ENCODE results near the gene LYZ.

The LYZ gene

GRCh38 chr12:69339999-69340398 is 8.2 kb upstream of the LYZ start:
- DNase-seq = no peak

GRCh38 chr12:69341328-69341727 is 6.9 kb upstream of the LYZ start:
- no peak for DNase-seq

- DNase-seq = no peak
Measured at GRCh38 chr12:69342421-69342820, 5.8 kb upstream of the LYZ start.

GRCh38 chr12:69343357-69343756 is 4.8 kb upstream of the LYZ start:
- no peak for DNase-seq

GRCh38 chr12:69343885-69344612 is 4.1 kb upstream of the LYZ start:
- DNase-seq = no peak

- no peak for DNase-seq
Measured at GRCh38 chr12:69345077-69345476, 3.1 kb upstream of the LYZ start.

GRCh38 chr12:69345742-69346141 is 2.4 kb upstream of the LYZ start:
- no peak for DNase-seq

- DNase-seq = no peak
Measured at GRCh38 chr12:69350002-69350626, 1.9 kb downstream of the LYZ start.

GRCh38 chr12:69350777-69351176 is 2.6 kb downstream of the LYZ start:
- DNase-seq = no peak

- DNase-seq = no peak
Measured at GRCh38 chr12:69351462-69352236, 3.5 kb downstream of the LYZ start.

GRCh38 chr12:69352904-69353303 is 4.7 kb downstream of the LYZ start:
- no peak for DNase-seq

GRCh38 chr12:69354172-69354555 is 6.0 kb downstream of the LYZ start:
- DNase-seq = no peak

GRCh38 chr12:69354556-69355187 is 6.5 kb downstream of the LYZ start:
- DNase-seq = no peak

- DNase-seq = no peak
Measured at GRCh38 chr12:69355363-69356028, 7.3 kb downstream of the LYZ start.

- peak; percentile 59 to 64 for DNase-seq
Measured at GRCh38 chr12:69359531-69360347, 11.6 kb downstream of the LYZ start, which contains the start of gene YEATS4. Gene YEATS4 (plus strand): TSS chr12:69359743. CDS start chr12:69359973, 230 bp downstream.

GRCh38 chr12:69360348-69360672 is 12.1 kb downstream of the LYZ start:
- no peak for DNase-seq

GRCh38 chr12:69366796-69367195 is 18.6 kb downstream of the LYZ start:
- DNase-seq = no peak

GRCh38 chr12:69368171-69368570 is 20.0 kb downstream of the LYZ start:
- no peak for DNase-seq

GRCh38 chr12:69383074-69383473 is 34.9 kb downstream of the LYZ start:
- DNase-seq = no peak

- DNase-seq = no peak
Measured at GRCh38 chr12:69385038-69385437, 36.9 kb downstream of the LYZ start.

- DNase-seq = no peak
Measured at GRCh38 chr12:69386921-69387320, 38.7 kb downstream of the LYZ start.

- DNase-seq = peak in 1 of 2 donors; percentile 3
Measured at GRCh38 chr12:69388371-69388770, 40.2 kb downstream of the LYZ start.

Measured in bone marrow (tissue), 2 donors.